ENCODE data around the gene PPP1R9A.

The PPP1R9A gene

DNA sequence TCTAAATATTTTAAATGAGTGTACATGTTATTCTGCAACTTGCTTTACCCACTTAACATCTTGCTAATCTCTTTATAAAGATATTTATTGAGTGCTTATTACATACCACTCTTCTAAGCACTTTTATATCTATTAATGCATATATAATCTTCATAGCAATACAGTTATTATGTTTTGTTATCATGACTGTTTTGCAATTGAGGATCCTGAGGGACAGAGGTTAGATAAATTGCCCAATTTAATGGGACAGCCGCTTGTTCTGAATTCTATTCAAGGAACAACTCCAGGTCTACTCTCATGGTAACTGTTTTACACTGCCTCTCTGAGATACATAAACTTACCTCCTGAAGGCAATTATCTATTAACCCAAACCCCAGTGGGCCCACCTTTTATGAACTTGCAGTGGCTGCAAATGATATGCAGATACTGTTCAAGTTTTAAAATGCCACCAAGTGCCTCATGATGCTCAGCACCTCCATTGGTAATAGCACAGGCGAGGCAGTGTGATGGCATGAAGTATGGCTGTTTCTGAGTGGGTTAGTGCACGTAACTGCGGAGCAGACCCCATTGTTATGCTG is 356.5 kb downstream of the PPP1R9A start:
- no peak for DNase-seq (ENCODE audit: low read depth in 2 of 2)

GRCh38 chr7:95264363-95264891 is 357.0 kb downstream of the PPP1R9A start:
- no peak for DNase-seq (ENCODE audit: low read depth in 2 of 2)

GRCh38 chr7:95265634-95266033 is 358.2 kb downstream of the PPP1R9A start:
- no peak for DNase-seq (ENCODE audit: low read depth in 2 of 2)

DNA sequence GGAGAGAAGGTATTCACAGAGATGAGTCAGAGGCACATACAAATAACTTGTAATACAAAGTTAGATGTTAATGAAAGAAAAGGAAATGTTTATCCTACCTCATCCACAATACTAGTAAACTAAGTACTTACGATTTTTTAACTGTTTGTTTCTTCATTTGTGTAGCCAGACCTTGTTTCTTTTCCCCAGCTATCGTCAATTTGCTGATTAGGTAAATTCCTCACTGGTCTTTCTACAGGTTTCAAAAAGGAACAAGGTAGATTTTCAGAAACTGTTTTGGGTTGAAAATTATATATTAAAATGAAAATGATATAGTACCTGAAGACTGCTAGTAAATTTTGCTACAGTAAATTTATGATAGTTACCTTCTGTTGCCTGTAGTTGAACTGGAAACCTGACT is 360.4 kb downstream of the PPP1R9A start:
- no peak for DNase-seq (ENCODE audit: low read depth in 2 of 2)

GRCh38 chr7:95269640-95270039 is 362.2 kb downstream of the PPP1R9A start:
- no peak for DNase-seq (ENCODE audit: low read depth in 2 of 2)

- DNase-seq (ENCODE audit: low read depth in 2 of 2), result no peak
Measured at GRCh38 chr7:95276114-95276513, 368.7 kb downstream of the PPP1R9A start.

DNA sequence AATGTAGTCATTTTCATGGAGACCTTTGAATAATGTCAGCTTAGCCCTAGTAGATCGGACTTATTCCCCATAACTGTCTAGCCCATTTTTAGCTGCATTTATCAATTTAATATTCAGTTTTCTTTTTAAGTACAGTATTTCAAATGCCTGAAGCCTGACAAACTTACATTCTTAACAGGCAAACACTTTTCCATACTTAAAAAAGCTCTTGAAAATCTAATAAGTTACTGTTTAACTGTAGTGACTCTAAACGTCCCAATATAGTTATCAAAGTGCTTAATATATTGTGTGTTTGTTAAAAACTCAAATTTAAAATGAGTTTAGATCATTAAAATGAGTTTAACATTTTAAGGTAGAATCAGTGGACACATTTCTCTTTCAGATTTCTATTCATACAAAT is 372.0 kb downstream of the PPP1R9A start:
- no peak for DNase-seq (ENCODE audit: low read depth in 2 of 2)

GRCh38 chr7:95286096-95286495 is 378.7 kb downstream of the PPP1R9A start:
- no peak for DNase-seq (ENCODE audit: low read depth in 2 of 2)

DNA sequence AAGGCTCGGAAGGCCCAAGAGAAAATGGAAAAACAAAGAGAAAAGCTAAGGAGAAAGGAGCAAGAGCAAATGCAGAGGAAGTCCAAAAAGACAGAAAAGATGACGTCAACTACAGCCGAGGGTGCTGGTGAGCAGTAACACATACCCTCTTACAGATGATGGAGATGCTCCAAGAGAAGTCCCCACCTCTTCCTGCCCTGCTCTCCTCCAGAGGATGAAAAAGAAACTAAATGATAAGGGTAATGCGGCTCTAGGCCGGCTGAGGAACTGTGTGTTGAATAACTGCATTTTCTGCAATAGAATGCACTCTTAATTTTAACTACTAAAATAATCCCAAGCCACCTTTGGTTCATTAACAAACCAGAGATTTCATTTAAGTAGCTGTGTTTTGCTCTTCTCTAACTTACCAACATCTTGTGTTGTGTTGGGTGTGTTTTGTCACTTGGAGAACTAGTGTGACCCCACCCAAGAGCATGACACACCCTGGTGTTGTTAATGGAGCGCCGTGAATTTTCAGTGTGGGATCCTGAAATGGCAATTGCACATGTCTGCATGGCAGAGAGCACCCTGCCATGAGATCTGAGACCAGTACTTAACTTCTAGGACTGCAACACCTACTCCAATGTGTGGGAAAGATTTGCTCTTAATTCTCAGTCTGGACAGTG is 382.9 kb downstream of the PPP1R9A start:
- DNase-seq (ENCODE audit: low read depth in 2 of 2), result no peak

DNA sequence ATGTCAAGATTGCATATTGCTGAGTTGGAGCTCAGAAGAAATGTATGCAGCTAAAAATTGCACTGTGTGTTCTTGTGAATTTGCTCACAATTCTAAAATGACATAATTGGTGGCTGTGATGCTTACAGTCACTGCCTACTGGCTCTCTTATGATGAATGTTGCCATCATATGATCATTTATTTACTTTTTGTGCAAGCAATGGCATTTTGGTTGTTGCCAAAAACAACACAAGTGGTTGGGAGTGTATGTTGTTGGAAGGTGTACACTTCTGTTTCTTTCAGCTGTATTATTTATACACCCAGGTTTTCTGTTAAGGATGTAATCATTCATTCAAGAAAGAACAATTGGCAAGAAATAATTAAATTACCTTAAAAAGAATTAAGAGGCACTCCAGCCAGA is 388.0 kb downstream of the PPP1R9A start:
- no peak for DNase-seq (ENCODE audit: low read depth in 2 of 2)

GRCh38 chr7:95296456-95296855 is 389.1 kb downstream of the PPP1R9A start:
- DNase-seq (ENCODE audit: low read depth in 2 of 2), result no peak

- no peak for DNase-seq (ENCODE audit: low read depth in 2 of 2)
Measured at GRCh38 chr7:95297041-95297440, 389.6 kb downstream of the PPP1R9A start.

DNA sequence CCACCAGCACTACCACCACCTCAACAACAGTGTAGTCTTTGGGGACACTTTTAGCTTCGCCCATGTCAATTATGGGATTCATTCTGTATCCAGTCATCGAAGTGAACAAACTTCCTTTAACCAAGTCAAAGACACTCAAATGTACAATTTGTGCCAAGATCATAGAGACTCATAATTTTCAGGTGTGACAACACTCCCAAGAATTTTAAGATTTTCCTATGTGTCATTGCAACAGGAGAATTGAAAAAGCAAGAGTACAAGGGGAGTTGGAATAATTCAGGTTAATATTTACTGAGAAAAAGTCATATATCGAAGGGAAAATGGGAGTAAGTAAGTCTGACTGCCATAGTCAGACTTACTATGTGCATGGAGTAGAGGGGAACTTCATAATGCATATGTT is 390.7 kb downstream of the PPP1R9A start:
- no peak for DNase-seq (ENCODE audit: low read depth in 2 of 2)

DNA sequence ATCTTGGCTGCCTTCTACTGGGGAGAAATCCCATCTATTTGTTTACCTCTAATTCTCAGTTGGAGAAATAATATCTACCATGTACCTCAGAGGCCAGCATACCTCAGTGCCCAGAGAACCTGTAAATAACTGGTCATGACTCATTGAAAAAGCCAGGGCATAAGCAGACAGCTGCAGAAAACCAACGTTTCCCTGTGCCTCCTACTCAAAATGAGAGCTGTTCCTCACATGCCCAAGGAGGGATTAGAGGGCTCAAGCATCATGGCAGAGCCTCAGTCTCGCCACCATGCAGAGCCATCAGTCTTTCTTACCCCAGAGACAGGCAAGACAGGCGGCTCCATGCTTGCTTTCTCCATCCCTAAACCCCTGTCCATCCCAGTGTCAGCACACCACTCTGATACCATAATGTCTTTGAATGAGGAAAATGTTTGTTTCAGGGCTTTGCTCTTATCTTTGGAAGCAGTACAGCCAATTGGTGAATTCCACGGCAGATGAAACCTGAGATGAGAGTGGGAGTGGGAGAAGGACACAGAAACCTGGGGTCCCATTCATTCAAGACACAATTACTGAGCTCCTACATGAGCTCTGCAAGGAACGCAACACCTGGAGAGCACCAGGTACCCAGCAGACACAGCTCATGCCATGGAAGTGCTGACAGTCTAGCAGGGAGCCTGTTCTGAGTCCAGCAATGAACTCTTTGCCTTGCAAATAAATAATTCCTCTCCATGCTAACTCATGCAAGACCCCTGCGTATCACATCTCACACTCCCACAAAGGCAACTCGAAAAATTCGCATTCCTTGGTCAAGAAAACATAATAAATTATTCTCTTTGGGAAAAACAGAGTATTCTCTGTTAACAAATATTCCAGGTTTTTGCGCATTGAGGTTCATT is 395.9 kb downstream of the PPP1R9A start:
- no peak for DNase-seq (ENCODE audit: low read depth in 2 of 2)

GRCh38 chr7:95304990-95305389 is 397.6 kb downstream of the PPP1R9A start:
- DNase-seq (ENCODE audit: low read depth in 2 of 2), result no peak

- no peak for DNase-seq (ENCODE audit: low read depth in 2 of 2)
Measured at GRCh38 chr7:95309951-95310350, 402.6 kb downstream of the PPP1R9A start.

GRCh38 chr7:95311389-95311788 is 404.0 kb downstream of the PPP1R9A start:
- no peak for DNase-seq (ENCODE audit: low read depth in 2 of 2)

DNA sequence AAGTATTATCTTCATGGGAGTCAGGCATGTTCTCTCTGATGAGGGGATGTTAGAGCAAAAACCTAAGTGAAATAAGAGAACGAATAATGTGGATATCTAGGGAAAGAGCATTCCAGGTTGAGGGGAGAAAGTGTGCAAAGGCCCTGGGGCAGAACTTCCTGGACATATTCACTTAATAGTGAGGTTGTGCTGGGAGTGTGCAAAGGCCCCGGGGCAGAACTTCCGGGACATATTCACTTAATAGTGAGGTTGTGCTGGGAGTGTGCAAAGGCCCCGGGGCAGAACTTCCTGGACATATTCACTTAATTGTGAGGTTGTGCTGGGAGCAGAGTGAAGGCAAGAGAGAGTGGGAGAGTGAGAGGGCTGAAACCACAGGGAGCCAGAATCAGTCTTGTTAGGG is 405.2 kb downstream of the PPP1R9A start:
- no peak for DNase-seq (ENCODE audit: low read depth in 2 of 2)

DNA sequence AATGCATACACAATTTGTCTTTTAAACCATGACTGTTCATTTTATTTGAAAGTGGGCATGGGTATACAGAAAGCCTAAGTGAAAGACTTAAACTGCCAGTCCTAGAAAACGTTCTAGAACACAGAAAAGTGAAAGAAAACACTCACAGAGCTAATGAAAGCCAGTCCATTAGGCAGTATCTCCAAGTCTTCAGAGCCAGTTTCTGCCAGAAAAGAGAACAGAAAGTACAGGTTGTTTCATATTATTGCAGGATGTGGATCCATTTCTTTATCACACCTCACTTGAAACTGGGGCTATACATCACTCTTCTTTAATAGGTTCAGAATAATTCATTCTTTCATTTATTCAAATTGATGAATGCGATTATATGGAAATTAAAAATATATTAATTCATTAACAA is 409.2 kb downstream of the PPP1R9A start:
- no peak for DNase-seq (ENCODE audit: low read depth in 2 of 2)

DNA sequence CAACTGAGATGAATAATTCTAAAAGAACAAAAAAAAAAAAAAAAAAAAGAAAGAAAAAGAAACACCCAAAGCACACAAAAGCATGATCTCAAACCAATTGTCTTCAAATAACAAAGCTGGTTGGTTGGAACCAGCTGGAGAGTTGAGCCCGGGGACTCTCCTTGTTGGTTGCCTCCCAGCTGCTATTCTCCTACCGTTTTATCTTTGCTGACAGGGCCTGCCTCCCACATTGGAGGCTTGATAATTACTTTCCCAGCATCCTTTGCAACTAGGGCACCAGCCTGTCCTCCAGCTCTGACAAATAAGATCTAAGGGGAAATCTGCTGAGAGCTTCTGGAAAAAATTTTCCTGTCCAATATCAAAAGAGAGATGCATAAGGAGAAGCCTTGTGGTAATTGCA is 410.2 kb downstream of the PPP1R9A start:
- DNase-seq (ENCODE audit: low read depth in 2 of 2), result no peak

DNA sequence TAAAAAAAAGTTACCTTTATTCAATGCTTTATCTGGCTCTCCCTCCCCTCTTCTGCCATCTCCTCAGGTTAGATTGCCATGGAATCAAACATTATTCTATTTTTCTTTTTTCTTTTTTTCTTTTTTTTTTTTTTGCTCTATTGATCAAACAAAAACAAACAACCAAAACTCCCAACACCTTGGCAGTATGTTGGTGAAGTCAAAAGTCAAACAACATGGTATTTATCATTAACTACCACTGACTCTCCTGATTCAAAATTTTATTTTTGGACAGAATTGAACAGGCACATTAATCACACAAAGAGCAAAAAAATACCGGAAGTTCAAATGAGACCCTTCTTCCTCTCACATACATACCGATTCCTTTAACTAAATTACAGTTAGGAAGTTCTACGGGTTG is 410.6 kb downstream of the PPP1R9A start:
- DNase-seq (ENCODE audit: low read depth in 2 of 2), result no peak

GRCh38 chr7:95318501-95319100 is 411.2 kb downstream of the PPP1R9A start:
- DNase-seq (ENCODE audit: low read depth in 2 of 2), result no peak
